Neuronal stem cell (in vitro differentiated cells): Measurements from ENCODE around the gene TMEM271.

Experiments
- DNase-seq: peaks from one replicate; pipeline ENCODE4 v3.0.0-alpha.2; 2013; ENCODE audit warnings: low spot score
- H2AFZ ChIP-seq: one replicate; pipeline ENCODE4 v1.6.1; 2013; ENCODE audit warnings: mild to moderate bottlenecking, low read length, inconsistent platforms
- H2AK5ac ChIP-seq: 2 replicates; pipeline ENCODE4 v1.6.1; 2013; ENCODE audit warnings: low read depth, mild to moderate bottlenecking, inconsistent platforms, low read length, moderate library complexity, mixed read lengths
- H2BK120ac ChIP-seq: 2 replicates; pipeline ENCODE4 v1.6.1; 2013; ENCODE audit warnings: low read depth, mild to moderate bottlenecking, inconsistent platforms, low read length, moderate library complexity, mixed read lengths
- H2BK12ac ChIP-seq: one replicate; pipeline ENCODE4 v1.6.1; 2013; ENCODE audit warnings: low read length, inconsistent platforms
- H2BK15ac ChIP-seq: 2 replicates; pipeline ENCODE4 v1.6.1; 2013; ENCODE audit warnings: mild to moderate bottlenecking, low read length, inconsistent platforms, mixed read lengths
- H2BK5ac ChIP-seq: one replicate; pipeline ENCODE4 v1.6.1; 2013; ENCODE audit warnings: inconsistent platforms, mild to moderate bottlenecking, low read length, moderate library complexity
- H3K14ac ChIP-seq: one replicate; pipeline ENCODE4 v1.6.1; 2013; ENCODE audit warnings: low read length, inconsistent platforms
- H3K18ac ChIP-seq: 2 replicates; pipeline ENCODE4 v1.6.1; 2013; ENCODE audit warnings: low read length, inconsistent platforms
- H3K23ac ChIP-seq: 2 replicates; pipeline ENCODE4 v1.6.1; 2013; ENCODE audit warnings: low read depth, mild to moderate bottlenecking, mixed read lengths, low read length, inconsistent platforms; ENCODE audit not compliant: poor library complexity
- H3K27ac ChIP-seq: replicated peaks from 3 replicates; pipeline ENCODE4 v1.5.1; 2013; ENCODE audit warnings: low read length, inconsistent platforms
- H3K27me3 ChIP-seq, 3 experiments: 2 replicates each; pipeline ENCODE4 v1.6.1; 2013; ENCODE audit warnings: low read length in 3 of 3, mild to moderate bottlenecking in 2 of 3, inconsistent platforms in 1 of 3, low read depth in 1 of 3, mixed read lengths in 1 of 3, moderate library complexity in 1 of 3; ENCODE audit not compliant: control insufficient read depth in 3 of 3, insufficient read depth in 3 of 3
- H3K36me3 ChIP-seq, 2 donors: replicated peaks in 1 of 2; 2 replicates each; pipeline ENCODE4 v1.6.1; 2013; ENCODE audit warnings: low read length in 2 of 2; ENCODE audit not compliant: control insufficient read depth in 2 of 2, insufficient read depth in 2 of 2
- H3K4ac ChIP-seq: 2 replicates; pipeline ENCODE4 v1.6.1; 2013; ENCODE audit warnings: inconsistent platforms, mild to moderate bottlenecking, low read length, moderate library complexity
- H3K4me1 ChIP-seq, 2 donors: 1 replicate in 1 of 2; 2 replicates in 1 of 2; pipeline ENCODE4 v1.6.1; 2013; ENCODE audit warnings: low read length in 2 of 2, low read depth in 1 of 2; ENCODE audit not compliant: control insufficient read depth in 2 of 2, insufficient read depth in 1 of 2
- H3K4me2 ChIP-seq: one replicate; pipeline ENCODE4 v1.6.1; 2013; ENCODE audit warnings: mild to moderate bottlenecking, low read length, inconsistent platforms; ENCODE audit not compliant: insufficient read depth, poor library complexity, severe bottlenecking
- H3K4me3 ChIP-seq, 2 donors: 2 replicates each; pipeline ENCODE4 v1.5.1; 2013; ENCODE audit warnings: low read length in 2 of 2, mild to moderate bottlenecking in 2 of 2, inconsistent platforms in 1 of 2, moderate library complexity in 1 of 2
- H3K79me1 ChIP-seq: one replicate; pipeline ENCODE4 v1.6.1; 2013; ENCODE audit warnings: low read depth, mild to moderate bottlenecking, inconsistent platforms, low read length, moderate library complexity
- H3K9ac ChIP-seq: one replicate; pipeline ENCODE4 v1.6.1; 2013; ENCODE audit warnings: mild to moderate bottlenecking, low read depth, low read length, inconsistent platforms; ENCODE audit not compliant: poor library complexity
- H3K9me3 ChIP-seq, 2 donors: replicated peaks in 1 of 2; 2 replicates each; pipeline versions ENCODE3 to v1.6.1; 2013; ENCODE audit warnings: low read length in 2 of 2, mild to moderate bottlenecking in 2 of 2, inconsistent platforms in 1 of 2, low read depth in 1 of 2, mixed read lengths in 1 of 2, moderate library complexity in 1 of 2; ENCODE audit not compliant: control insufficient read depth in 2 of 2, insufficient read depth in 1 of 2
- H4K8ac ChIP-seq: one replicate; pipeline ENCODE4 v1.6.1; 2013; ENCODE audit warnings: low read depth, mild to moderate bottlenecking, inconsistent platforms, low read length, moderate library complexity
- H4K91ac ChIP-seq: one replicate; pipeline ENCODE4 v1.6.1; 2013; ENCODE audit warnings: low read length, low read depth, mild to moderate bottlenecking, inconsistent platforms; ENCODE audit not compliant: poor library complexity
- WGBS, 2 donors: extraction: QIAGEN DNeasy Blood & Tissue Kit; methylation state at CpG; one replicate each; pipeline ENCODE4 v1.1.7; 2013; ENCODE audit warnings: missing lambda C conversion rate in 2 of 2, mixed read lengths in 1 of 2; ENCODE audit not compliant: insufficient read length in 2 of 2, insufficient replicate concordance in 1 of 2; ENCODE audit errors: extremely low coverage in 2 of 2; 5-methylcytosine and 5-hydroxymethylcytosine counted together

TMEM271 gene

DNA sequence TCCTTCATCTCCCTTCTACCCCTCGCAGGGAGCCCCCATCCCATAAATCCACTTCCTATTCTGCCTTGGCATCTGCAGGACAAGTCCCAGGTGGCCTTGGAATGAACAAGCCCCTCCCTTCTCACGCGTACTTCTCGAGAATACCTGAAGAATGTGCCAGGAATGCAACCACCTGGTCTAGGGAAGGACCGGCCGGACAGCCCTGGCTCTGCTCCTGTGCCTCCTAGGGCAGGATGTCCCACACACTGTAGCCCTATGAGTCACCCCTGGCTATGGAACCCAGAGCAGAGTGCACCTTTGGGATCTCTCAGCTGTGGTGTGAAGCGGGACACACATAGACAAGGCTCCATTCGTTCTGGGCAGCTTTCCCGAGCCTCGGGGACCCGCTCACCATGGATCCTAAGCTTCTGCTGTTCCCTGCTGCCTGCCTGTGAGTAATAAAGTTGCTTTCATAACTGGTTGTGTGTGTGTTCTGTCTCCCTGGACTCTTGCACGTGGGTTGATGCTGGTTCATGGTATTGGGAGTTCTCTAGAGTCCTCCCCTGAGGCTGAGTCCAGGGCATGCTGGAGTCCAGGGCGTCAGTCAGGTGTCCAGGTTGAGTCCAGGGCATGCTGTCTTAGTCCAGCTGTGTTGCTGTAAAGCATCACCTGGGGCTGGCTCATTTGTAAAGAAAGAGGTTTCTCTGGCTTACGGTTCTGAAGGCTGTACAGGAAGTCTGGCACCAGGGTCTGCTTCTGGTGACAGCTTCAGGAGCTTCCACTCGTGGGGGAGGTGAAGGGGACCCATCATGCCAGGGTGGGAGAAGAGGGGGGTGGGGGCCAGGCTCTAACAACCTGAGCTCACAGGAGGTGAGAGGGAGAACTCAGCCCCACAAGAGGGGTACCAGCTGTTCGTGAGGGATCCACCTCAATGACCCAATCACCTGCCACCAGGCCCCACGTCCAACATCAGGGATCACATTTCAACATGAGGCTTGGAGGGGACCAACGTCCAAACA, 41.8 kb upstream of the TMEM271 start:
- Histone ChIP-seq H3K4me1 (no peaks in the 10 kb centered on the region), H2BK15ac (no peak overlapping the region), H2BK12ac (no peak overlapping the region), H3K4me3 (peak overlapping the region in 1 of 2 donors; percentile 19), H3K14ac (no peak overlapping the region), H3K4me2 (no peak overlapping the region), H3K4ac (no peak overlapping the region), H2AFZ (no peak overlapping the region), H3K27ac (no peak overlapping the region), H3K23ac (no peak overlapping the region), H4K91ac (no peak overlapping the region), H2BK120ac (no peak overlapping the region), H4K8ac (no peak overlapping the region), H3K27me3 (peaks cover 0 to 1% (median 0%) of the 10 kb centered on the region in 3 experiments), H3K9me3 (peaks cover 0 to 2% of the 10 kb centered on the region in 2 donors), H3K79me1 (no peaks in the 10 kb centered on the region), H3K36me3 (no peaks in the 10 kb centered on the region), H2BK5ac (no peak overlapping the region), H3K9ac (no peak overlapping the region), H2AK5ac (peak overlapping the region; percentile 4), H3K18ac (no peak overlapping the region)
- DNase-seq = no peak
- no CpG with 5 or more reads among the region's 18 CpGs for WGBS, 2 donors

DNA sequence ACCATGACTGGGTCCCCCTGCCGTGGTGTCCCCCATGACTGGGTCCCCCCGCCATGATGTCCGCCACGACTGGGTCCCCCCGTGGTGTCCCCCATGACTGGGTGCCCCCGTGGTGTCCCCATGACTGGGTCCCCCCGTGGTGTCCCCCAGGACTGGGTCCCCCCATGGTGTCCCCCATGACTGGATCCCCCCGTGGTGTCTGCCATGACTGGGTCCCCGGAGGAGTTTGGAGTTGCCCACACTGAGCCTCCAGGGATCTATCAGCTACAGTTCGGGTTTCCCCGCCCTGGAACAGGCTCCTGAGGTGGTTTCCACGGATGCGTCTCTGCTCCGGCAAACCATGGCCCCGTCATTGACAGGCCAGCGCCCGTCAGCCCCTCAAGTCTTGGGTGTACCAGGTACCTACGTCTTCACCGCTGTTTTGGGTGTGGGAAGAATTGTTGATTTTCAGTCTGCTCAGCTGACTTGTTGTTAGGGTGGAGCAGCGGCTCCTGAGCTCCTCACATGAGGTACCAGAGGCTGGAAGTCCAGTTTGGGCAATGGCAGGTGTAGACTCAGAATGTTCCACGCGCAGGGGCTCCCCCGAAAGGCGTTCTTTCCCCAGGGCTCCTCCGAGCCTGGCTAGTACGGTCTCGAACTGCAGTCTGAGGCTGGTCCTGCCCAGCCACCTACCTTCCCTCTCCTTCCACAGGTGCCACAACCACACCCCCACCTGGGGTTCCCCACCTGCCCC, 41.0 kb upstream of the TMEM271 start:
- Histone ChIP-seq H3K36me3 (no peaks in the 10 kb centered on the region), H3K9ac (no peak overlapping the region), H3K4me3 (peak overlapping the region in 1 of 2 donors; percentile 19), H3K18ac (no peak overlapping the region), H2BK5ac (no peak overlapping the region), H2AK5ac (peak overlapping the region; percentile 18), H3K4me2 (no peak overlapping the region), H3K4ac (no peak overlapping the region), H2BK15ac (no peak overlapping the region), H3K14ac (no peak overlapping the region), H2BK120ac (no peak overlapping the region), H4K91ac (no peak overlapping the region), H2AFZ (no peak overlapping the region), H2BK12ac (no peak overlapping the region), H3K23ac (no peak overlapping the region), H3K79me1 (no peaks in the 10 kb centered on the region), H3K4me1 (no peaks in the 10 kb centered on the region), H3K9me3 (no peaks in the 10 kb centered on the region), H3K27ac (no peak overlapping the region), H3K27me3 (peaks cover 0 to 6% (median 0%) of the 10 kb centered on the region in 3 experiments), H4K8ac (no peak overlapping the region)
- no peak for DNase-seq
- WGBS, 2 donors = no CpG with 5 or more reads among the region's 27 CpGs

- no peak overlapping the region for H3K23ac ChIP-seq
- H2BK12ac ChIP-seq = no peak overlapping the region
These were observed 40.0 kb upstream of the TMEM271 start for GRCh38 chr4:616091-616490.

GRCh38 chr4:613126-613525, 37.0 kb upstream of the TMEM271 start:
- no peak overlapping the region for H2BK12ac ChIP-seq
- H2AFZ ChIP-seq = no peak overlapping the region
- H2BK5ac ChIP-seq = no peak overlapping the region
- H2AK5ac ChIP-seq = no peak overlapping the region
- H3K18ac ChIP-seq = peak overlapping the region; percentile 29
- peaks cover 0 to 6% (median 0%) of the 10 kb centered on the region in 3 experiments for H3K27me3 ChIP-seq
- no peak overlapping the region for H2BK15ac ChIP-seq
- no peak overlapping the region for H3K9ac ChIP-seq
- H3K4me1 ChIP-seq = no peaks in the 10 kb centered on the region
- no peak for DNase-seq
- peak overlapping the region; percentile 90 for H3K23ac ChIP-seq
- H3K14ac ChIP-seq = no peak overlapping the region
- no peaks in the 10 kb centered on the region for H3K79me1 ChIP-seq
- peaks cover 0 to 7% of the 10 kb centered on the region in 2 donors for H3K9me3 ChIP-seq
- H3K4me3 ChIP-seq = no peak overlapping the region
- no peak overlapping the region for H2BK120ac ChIP-seq
- H3K36me3 ChIP-seq = no peaks in the 10 kb centered on the region
- no CpG with 5 or more reads among the region's 9 CpGs for WGBS, 2 donors
- H3K4ac ChIP-seq = no peak overlapping the region
- H3K4me2 ChIP-seq = no peak overlapping the region
- H4K91ac ChIP-seq = no peak overlapping the region
- no peak overlapping the region for H4K8ac ChIP-seq
- H3K27ac ChIP-seq = no peak overlapping the region

More at GRCh38 chr4:616091-616490, 40.0 kb upstream of the TMEM271 start:
- no peak overlapping the region for H4K91ac ChIP-seq
- no peak for DNase-seq
- H3K4me2 ChIP-seq = no peak overlapping the region
- no peaks in the 10 kb centered on the region for H3K36me3 ChIP-seq
- H3K14ac ChIP-seq = no peak overlapping the region
- H3K9ac ChIP-seq = no peak overlapping the region
- H3K79me1 ChIP-seq = no peaks in the 10 kb centered on the region
- no peak overlapping the region for H2AK5ac ChIP-seq
- H3K4me1 ChIP-seq = no peaks in the 10 kb centered on the region
- H3K27me3 ChIP-seq = peaks cover 0 to 6% (median 0%) of the 10 kb centered on the region in 3 experiments
- no peak overlapping the region for H4K8ac ChIP-seq
- no peak overlapping the region for H2AFZ ChIP-seq
- no peak overlapping the region for H2BK15ac ChIP-seq
- H3K4ac ChIP-seq = no peak overlapping the region
- no peak overlapping the region for H2BK5ac ChIP-seq
- no peak overlapping the region for H2BK120ac ChIP-seq
- no peak overlapping the region for H3K4me3 ChIP-seq
- no peak overlapping the region for H3K18ac ChIP-seq
- no peaks in the 10 kb centered on the region for H3K9me3 ChIP-seq
- H3K27ac ChIP-seq = no peak overlapping the region
- no CpG with 5 or more reads among the region's 1 CpG for WGBS, 2 donors
